Endothelial cell of umbilical vein (primary cell): ENCODE data around the gene ZNF609. TPM values are rescaled to one million over a fixed set of nuclear protein-coding genes. Genes with fewer than 3 reads are reported as not detected.
"Not testable (repeated sequence)": the region's sequence is repeated elsewhere in the genome, so short reads cannot be mapped to it uniquely, and the experiment has no call there.

Experiments used
- BruUV-seq: library from RNA; stranded (reverse); fragments of 400-500 nt; replicated peaks from 2 replicates; lab custom pipeline; 2021; lab: Mats Ljungman, UMichigan
- CTCF ChIA-PET: fragments of 300-600, 350-600 bp; sonication (Branson Sonifier 250); formaldehyde crosslinking; loops from one replicate; lab custom pipeline; 2021; ENCODE audit warnings: antibody characterized with exemption, inconsistent platforms; lab: Charles Lee
- POLR2A ChIA-PET: fragments of 300-600, 350-600 bp; sonication (Branson Sonifier 250); formaldehyde crosslinking; loops from one replicate; lab custom pipeline; 2021; ENCODE audit warnings: antibody characterized with exemption, inconsistent platforms; lab: Charles Lee
- DNase-seq: peaks from one replicate; pipeline ENCODE4 v3.0.0-alpha.2; 2011; ENCODE audit warnings: low read depth, low spot score
- FAIRE-seq: peaks from 2 replicates; lab custom pipeline; 2011; peaks lifted over from hg19 to GRCh38; lab: Jason Lieb, UNC
- H2AFZ ChIP-seq: 2 replicates; pipeline ENCODE4 v1.6.0; 2012; ENCODE audit warnings: low read depth, low read length, control low read depth, inconsistent platforms
- H3K27ac ChIP-seq: 2 replicates; pipeline ENCODE4 v1.5.1; 2011; ENCODE audit warnings: low read depth, mild to moderate bottlenecking, control low read depth, low read length, moderate library complexity; ENCODE audit not compliant: insufficient read depth
- H3K27me3 ChIP-seq, 2 experiments: 2 replicates each; pipeline versions ENCODE4 v1.6.0 to v1.6.1; 2011; ENCODE audit warnings: low read length in 2 of 2, mixed read lengths in 1 of 2; ENCODE audit not compliant: control insufficient read depth in 2 of 2, insufficient read depth in 2 of 2
- H3K36me3 ChIP-seq, 2 experiments: 2 replicates in 1 of 2; 3 replicates in 1 of 2; pipeline ENCODE4 v1.5.1; 2011; ENCODE audit warnings: low read length in 2 of 2, mild to moderate bottlenecking in 1 of 2, moderate library complexity in 1 of 2; ENCODE audit not compliant: control insufficient read depth in 2 of 2, insufficient read depth in 2 of 2; ENCODE audit errors: extremely low read depth in 1 of 2
- H3K4me1 ChIP-seq: 3 replicates; pipeline ENCODE4 v1.5.1; 2011; ENCODE audit warnings: mild to moderate bottlenecking, low read length; ENCODE audit not compliant: control insufficient read depth, insufficient read depth; ENCODE audit errors: extremely low read depth
- H3K4me2 ChIP-seq: 2 replicates; pipeline ENCODE4 v1.6.1; 2011; ENCODE audit warnings: low read length, control low read depth, mixed read lengths; ENCODE audit not compliant: insufficient read depth
- H3K4me3 ChIP-seq, 3 experiments: fragments of 200-600 bp in 1 of 3; sonication (generic), shearing (Covaris generic) in 1 of 3; replicated peaks in 1 of 3; 2 replicates each; pipeline ENCODE4 v1.5.1; 2011 to 2016; ENCODE audit warnings: control low read depth in 3 of 3, low read length in 3 of 3, mild to moderate bottlenecking in 2 of 3, inconsistent platforms in 1 of 3, low read depth in 1 of 3, moderate library complexity in 1 of 3; ENCODE audit not compliant: insufficient read depth in 1 of 3
- H3K79me2 ChIP-seq: 2 replicates; pipeline ENCODE4 v1.6.0; 2012; ENCODE audit warnings: low read length, inconsistent platforms; ENCODE audit not compliant: control insufficient read depth, insufficient read depth
- H3K9ac ChIP-seq: replicated peaks from 2 replicates; pipeline ENCODE3; 2011; ENCODE audit warnings: low read length, control low read depth; ENCODE audit not compliant: insufficient read depth; ENCODE audit errors: extremely low read depth
- H3K9me1 ChIP-seq: replicated peaks from 3 replicates; pipeline ENCODE4 v1.6.0; 2011; ENCODE audit warnings: mild to moderate bottlenecking, low read length; ENCODE audit not compliant: control insufficient read depth, insufficient read depth; ENCODE audit errors: extremely low read depth
- H3K9me3 ChIP-seq: replicated peaks from 2 replicates; pipeline ENCODE4 v1.5.1; 2012; ENCODE audit warnings: low read length, inconsistent platforms; ENCODE audit not compliant: control insufficient read depth, insufficient read depth
- H4K20me1 ChIP-seq: replicated peaks from 2 replicates; pipeline ENCODE3; 2011; ENCODE audit warnings: mild to moderate bottlenecking, low read length; ENCODE audit not compliant: control insufficient read depth, insufficient read depth; ENCODE audit errors: extremely low read depth
- EZH2 ChIP-seq: IDR thresholded peaks from 2 replicates; pipeline ENCODE4 v1.6.1; 2012; ENCODE audit warnings: borderline replicate concordance, low read depth, mild to moderate bottlenecking, moderate library complexity, low read length, inconsistent platforms; ENCODE audit not compliant: severe bottlenecking
- POLR2A ChIP-seq: IDR thresholded peaks from 2 replicates; pipeline ENCODE4 v1.6.1; 2012; ENCODE audit warnings: low read depth, mild to moderate bottlenecking, control low read depth, low read length
- POLR2AphosphoS5 ChIP-seq: IDR thresholded peaks from 2 replicates; pipeline ENCODE4 v1.6.1; 2012; ENCODE audit warnings: low read depth, mild to moderate bottlenecking, control low read depth, low read length, moderate library complexity; ENCODE audit not compliant: insufficient read depth
- dilution Hi-C: fragments of 300-500 bp; cut with MboI; formaldehyde crosslinking; loops from one replicate; pipeline ENCODE4 v1.15.0; 2019; ENCODE audit warnings: low sequenced_read_pairs; ENCODE audit not compliant: extremely low pct_ligation_motif_present
- intact Hi-C: fragments of 100-400 bp; cut with micrococcal nuclease; formaldehyde crosslinking; loops from one replicate; pipeline ENCODE4 v1.10.0; 2022
- polyA plus RNA-seq, 4 experiments: library from polyadenylated mRNA; depleted of rRNA in 3 of 4; stranded (reverse) in 3 of 4; unstranded in 1 of 4; fragments of >200 nt; gene quantifications; 2 replicates each; pipeline versions ENCODE4 v1.2.1 to v1.2.3, GENCODE V29; 2011 to 2012; ENCODE audit warnings: missing spikeins in 1 of 4
- total RNA-seq: library from RNA; stranded (reverse); gene quantifications from 2 replicates; pipeline ENCODE4 v1.2.3, GENCODE V29; 2021

The ZNF609 gene
- total and polyA plus RNA-seq, 2 donors (not counting 3 experiments of a cell fraction or from before 2014, with no cell fraction given) = 18.2 to 49.6 TPM

GRCh38 chr15:64630396-64631107, 170.2 kb downstream of the ZNF609 start:
- FAIRE-seq (no peak), DNase-seq (no peak)
- H3K4me3 ChIP-seq = no peak overlapping the region
- no TSS peak for BruUV-seq
- ChIA-PET CTCF (interaction anchor here (0.5 to 1.3 kb wide), 2 partner anchors 23 to 104 kb away, joined by 3 read pairs; no protein-coding TSS in a partner anchor), POLR2A (no interaction called here)
- TF ChIP-seq POLR2AphosphoS5 = no peak
- no peak for TF ChIP-seq POLR2A
- TF ChIP-seq EZH2 = no peak
- H3K36me3 ChIP-seq = peaks cover 0 to 3% of the 10 kb centered on the region in 2 experiments
- H3K9ac ChIP-seq = no peak overlapping the region
- H3K9me1 ChIP-seq = no peaks in the 10 kb centered on the region
- dilution Hi-C loops (no loop called here), intact Hi-C loops (no loop called here)
- no peak overlapping the region for H3K27ac ChIP-seq
- H4K20me1 ChIP-seq = no peaks in the 10 kb centered on the region
- peaks cover 40% of the 10 kb centered on the region for H3K79me2 ChIP-seq
- H3K9me3 ChIP-seq = no peaks in the 10 kb centered on the region
- H3K4me2 ChIP-seq = no peak overlapping the region
- H3K27me3 ChIP-seq = no peaks in the 10 kb centered on the region
- no peak overlapping the region for H2AFZ ChIP-seq
- H3K4me1 ChIP-seq = peaks cover 6% of the 10 kb centered on the region

- H3K4me1 ChIP-seq, H3K4me2 ChIP-seq, H3K27ac ChIP-seq, H3K9ac ChIP-seq, POLR2A ChIA-PET, H3K36me3 ChIP-seq, H3K9me3 ChIP-seq, H3K4me3 ChIP-seq, FAIRE-seq, H3K9me1 ChIP-seq, H3K27me3 ChIP-seq, intact Hi-C loops, H2AFZ ChIP-seq, H4K20me1 ChIP-seq, BruUV-seq, dilution Hi-C loops, DNase-seq: not testable (repeated sequence)
- H3K79me2 ChIP-seq = peaks cover 50% of the 10 kb centered on the region
- CTCF ChIA-PET = interaction anchor here (2.4 kb wide), 1 partner anchor 21 kb away, joined by 12 read pairs; no protein-coding TSS in a partner anchor
Measured at GRCh38 chr15:64632639-64633038, 172.3 kb downstream of the ZNF609 start.
